Caco-2 (cell line): Measurements from ENCODE around the gene NPAS3. TPM values are rescaled to one million over a fixed set of nuclear protein-coding genes. Genes with fewer than 3 reads are reported as not detected.

Source experiments
- BruUV-seq: library from RNA; stranded (reverse); fragments of 400-500 nt; replicated peaks from 2 replicates; lab custom pipeline; 2021; lab: Mats Ljungman, UMichigan
- CTCF ChIA-PET: fragments of 300-600 bp; sonication (Branson Sonifier 250); formaldehyde crosslinking; loops from one replicate; lab custom pipeline; 2022; ENCODE audit warnings: antibody characterized with exemption; lab: Charles Lee
- POLR2A ChIA-PET: fragments of 300-600 bp; sonication (Branson Sonifier 250); formaldehyde crosslinking; loops from one replicate; lab custom pipeline; 2022; ENCODE audit warnings: antibody characterized with exemption; lab: Charles Lee
- DNase-seq, 2 experiments: peaks; one replicate each; pipeline versions ENCODE4 v3.0.0 to v3.0.0-alpha.2; 2020 to 2022
- H3K27me3 ChIP-seq: replicated peaks from 2 replicates; pipeline ENCODE4 v1.6.0; 2011; ENCODE audit warnings: low read length; ENCODE audit not compliant: control insufficient read depth, insufficient read depth
- H3K36me3 ChIP-seq: 2 replicates; pipeline ENCODE4 v1.5.1; 2011; ENCODE audit warnings: low read length; ENCODE audit not compliant: control insufficient read depth, insufficient read depth
- H3K4me1 ChIP-seq: fragments of 250-450 bp; sonication (Bioruptor Pico); 2 replicates; pipeline ENCODE4 v1.5.1; 2020; ENCODE audit warnings: mild to moderate bottlenecking
- H3K4me3 ChIP-seq: 2 replicates; pipeline ENCODE4 v1.5.1; 2011; ENCODE audit warnings: low read depth, mild to moderate bottlenecking, control low read depth, low read length
- H3K9me3 ChIP-seq: fragments of 250-450 bp; sonication (Bioruptor Pico); 2 replicates; pipeline ENCODE4 v1.5.1; 2020; ENCODE audit warnings: mild to moderate bottlenecking, moderate library complexity
- H3K27ac Mint-ChIP-seq: one replicate; pipeline ENCODE4 v1.8.0; 2022; ENCODE audit warnings: mixed read lengths; ENCODE audit not compliant: unreplicated experiment
- H3K27me3 Mint-ChIP-seq: one replicate; pipeline ENCODE4 v1.8.0; 2022; ENCODE audit warnings: mixed read lengths; ENCODE audit not compliant: insufficient read depth, unreplicated experiment
- H3K36me3 Mint-ChIP-seq: one replicate; pipeline ENCODE4 v1.8.0; 2022; ENCODE audit warnings: mild to moderate bottlenecking, mixed read lengths; ENCODE audit not compliant: insufficient read depth, unreplicated experiment
- H3K4me1 Mint-ChIP-seq: one replicate; pipeline ENCODE4 v1.8.0; 2022; ENCODE audit warnings: low read depth, mixed read lengths; ENCODE audit not compliant: unreplicated experiment
- H3K4me3 Mint-ChIP-seq: one replicate; pipeline ENCODE4 v1.8.0; 2022; ENCODE audit warnings: mild to moderate bottlenecking, moderate library complexity, mixed read lengths; ENCODE audit not compliant: unreplicated experiment
- H3K9me3 Mint-ChIP-seq: one replicate; pipeline ENCODE4 v1.8.0; 2022; ENCODE audit warnings: mixed read lengths; ENCODE audit not compliant: unreplicated experiment
- intact Hi-C: fragments of 100-400 bp; cut with micrococcal nuclease; formaldehyde crosslinking; loops from one replicate; pipeline ENCODE4 v1.10.0; 2022; ENCODE audit not compliant: unreplicated experiment
- total RNA-seq: library from RNA; stranded (reverse); gene quantifications from 2 replicates; pipeline ENCODE4 v1.2.3, GENCODE V29; 2022
- TF ChIP-seq, protein P1 (sequence below), 2 experiments: fragments of 200-600 bp in 1 of 2; IDR thresholded peaks; 1 replicate in 1 of 2; 2 replicates in 1 of 2; pipeline versions ENCODE4 v1.5.1 to v1.8.0; 2011 to 2022; ENCODE audit warnings: antibody characterized with exemption in 1 of 2, control low read depth in 1 of 2, inconsistent platforms in 1 of 2, low read depth in 1 of 2, low read length in 1 of 2, mild to moderate bottlenecking in 1 of 2, moderate library complexity in 1 of 2; ENCODE audit not compliant: insufficient read depth in 1 of 2, severe bottlenecking in 1 of 2, unreplicated experiment in 1 of 2

Gene NPAS3
- total RNA-seq, 1 experiment from 2014 or later, result not detected

DNA sequence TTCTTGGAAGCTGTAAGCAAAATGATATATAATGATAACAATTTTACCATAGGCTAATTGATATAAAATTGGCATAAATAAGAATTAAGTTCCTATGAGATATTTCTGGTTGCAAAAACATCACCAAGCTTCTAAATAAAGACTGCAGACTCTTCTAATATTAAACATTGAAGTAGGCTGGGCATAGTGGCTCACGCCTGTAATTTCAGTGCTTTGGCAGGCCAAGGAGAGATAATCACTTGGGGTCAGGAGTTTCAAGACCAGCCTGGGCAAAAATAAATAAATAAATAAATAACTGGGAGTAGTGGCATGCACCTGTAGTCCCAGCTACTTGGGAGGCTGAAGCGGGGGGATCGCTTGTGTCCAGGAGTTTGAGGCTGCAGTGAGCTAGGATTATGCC, 71.8 kb downstream of the NPAS3 start:
- Mint-ChIP-seq H3K27ac (no peak overlapping the region), H3K36me3 (no peaks in the 10 kb centered on the region), H3K4me3 (no peak overlapping the region), H3K4me1 (no peaks in the 10 kb centered on the region), H3K9me3 (no peaks in the 10 kb centered on the region), H3K27me3 (peaks cover 11% of the 10 kb centered on the region)
- TF ChIP-seq, protein P1, sequence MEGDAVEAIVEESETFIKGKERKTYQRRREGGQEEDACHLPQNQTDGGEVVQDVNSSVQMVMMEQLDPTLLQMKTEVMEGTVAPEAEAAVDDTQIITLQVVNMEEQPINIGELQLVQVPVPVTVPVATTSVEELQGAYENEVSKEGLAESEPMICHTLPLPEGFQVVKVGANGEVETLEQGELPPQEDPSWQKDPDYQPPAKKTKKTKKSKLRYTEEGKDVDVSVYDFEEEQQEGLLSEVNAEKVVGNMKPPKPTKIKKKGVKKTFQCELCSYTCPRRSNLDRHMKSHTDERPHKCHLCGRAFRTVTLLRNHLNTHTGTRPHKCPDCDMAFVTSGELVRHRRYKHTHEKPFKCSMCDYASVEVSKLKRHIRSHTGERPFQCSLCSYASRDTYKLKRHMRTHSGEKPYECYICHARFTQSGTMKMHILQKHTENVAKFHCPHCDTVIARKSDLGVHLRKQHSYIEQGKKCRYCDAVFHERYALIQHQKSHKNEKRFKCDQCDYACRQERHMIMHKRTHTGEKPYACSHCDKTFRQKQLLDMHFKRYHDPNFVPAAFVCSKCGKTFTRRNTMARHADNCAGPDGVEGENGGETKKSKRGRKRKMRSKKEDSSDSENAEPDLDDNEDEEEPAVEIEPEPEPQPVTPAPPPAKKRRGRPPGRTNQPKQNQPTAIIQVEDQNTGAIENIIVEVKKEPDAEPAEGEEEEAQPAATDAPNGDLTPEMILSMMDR (IDR thresholded peaks at IDR 0.05; ENCODE audit: insufficient read depth in 1 of 2, low read depth in 1 of 2, low read length in 1 of 2, severe bottlenecking in 1 of 2, unreplicated experiment in 1 of 2), result no peak
- intact Hi-C loops, result no loop called here
- ChIA-PET POLR2A (no interaction called here), CTCF (interaction anchor here (0.7 kb wide), 1 partner anchor 121 kb away, joined by 3 read pairs; no protein-coding TSS in a partner anchor)
- no peak for DNase-seq
- no peaks in the 10 kb centered on the region for H3K4me1 ChIP-seq
- no TSS peak for BruUV-seq
- H3K4me3 ChIP-seq, result no peak overlapping the region
- no peaks in the 10 kb centered on the region for H3K27me3 ChIP-seq
- no peaks in the 10 kb centered on the region for H3K9me3 ChIP-seq
- H3K36me3 ChIP-seq, result no peaks in the 10 kb centered on the region

DNA sequence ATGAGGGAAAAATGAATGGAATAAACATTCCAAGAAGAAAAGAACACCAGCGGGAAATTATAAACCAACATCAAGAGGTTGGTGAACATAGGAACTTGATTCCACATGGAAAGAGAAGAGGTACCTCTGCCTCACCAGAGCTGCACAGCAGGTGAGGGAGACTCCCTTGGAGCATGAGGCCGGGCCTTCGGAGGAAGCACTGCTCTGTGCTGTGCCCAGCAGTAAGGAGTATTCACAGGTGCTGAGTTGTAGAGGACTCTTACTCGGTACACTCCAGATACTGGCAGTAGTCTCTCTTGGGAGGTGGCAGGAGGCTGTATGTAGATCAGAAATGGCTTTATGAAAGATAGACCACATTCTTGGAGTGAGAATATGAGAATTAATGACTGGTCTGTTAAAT, 76.0 kb downstream of the NPAS3 start:
- Mint-ChIP-seq H3K27ac (no peak overlapping the region), H3K27me3 (peaks cover 10% of the 10 kb centered on the region), H3K9me3 (no peaks in the 10 kb centered on the region), H3K4me3 (no peak overlapping the region), H3K36me3 (no peaks in the 10 kb centered on the region), H3K4me1 (no peaks in the 10 kb centered on the region)
- no peak for DNase-seq
- CTCF ChIA-PET, result no interaction called here
- Histone ChIP-seq H3K9me3 (no peaks in the 10 kb centered on the region), H3K27me3 (no peaks in the 10 kb centered on the region), H3K4me1 (no peaks in the 10 kb centered on the region), H3K36me3 (no peaks in the 10 kb centered on the region), H3K4me3 (no peak overlapping the region)
- no TSS peak for BruUV-seq
- intact Hi-C loops, result no loop called here
- TF ChIP-seq, protein P1 (IDR thresholded peaks at IDR 0.05; ENCODE audit: insufficient read depth in 1 of 2, low read depth in 1 of 2, low read length in 1 of 2, severe bottlenecking in 1 of 2, unreplicated experiment in 1 of 2), result no peak
- POLR2A ChIA-PET, result no interaction called here

DNA sequence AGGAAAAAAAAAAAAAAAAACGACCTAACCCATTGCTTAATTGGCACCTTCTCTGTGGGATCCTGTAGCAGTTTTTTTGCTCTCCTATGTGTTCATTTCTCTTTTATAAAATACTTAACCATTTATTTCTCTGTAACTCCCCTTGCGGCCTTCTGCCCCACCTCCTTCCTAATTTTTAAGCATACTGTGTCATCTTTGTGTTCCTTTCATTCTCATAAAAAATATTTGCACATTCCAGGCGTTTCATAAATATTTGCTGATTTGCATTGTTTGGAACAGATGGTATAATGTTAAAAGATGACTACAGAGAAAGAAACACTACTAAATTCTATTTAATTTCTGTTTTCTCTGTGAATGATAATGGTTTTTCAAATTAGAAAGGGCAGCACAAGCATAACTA, 77.9 kb downstream of the NPAS3 start:
- BruUV-seq, result no TSS peak
- H3K27me3 ChIP-seq, result no peaks in the 10 kb centered on the region
- no peaks in the 10 kb centered on the region for H3K4me1 ChIP-seq
- no peak overlapping the region for H3K4me3 ChIP-seq
- Mint-ChIP-seq H3K27me3 (peaks cover 10% of the 10 kb centered on the region), H3K27ac (no peak overlapping the region), H3K9me3 (no peaks in the 10 kb centered on the region), H3K4me1 (no peaks in the 10 kb centered on the region), H3K4me3 (no peak overlapping the region), H3K36me3 (no peaks in the 10 kb centered on the region)
- H3K9me3 ChIP-seq, result no peaks in the 10 kb centered on the region
- intact Hi-C loops, result no loop called here
- H3K36me3 ChIP-seq, result no peaks in the 10 kb centered on the region
- TF ChIP-seq, protein P1 (IDR thresholded peaks at IDR 0.05; ENCODE audit: insufficient read depth in 1 of 2, low read depth in 1 of 2, low read length in 1 of 2, severe bottlenecking in 1 of 2, unreplicated experiment in 1 of 2), result no peak
- ChIA-PET CTCF (no interaction called here), POLR2A (no interaction called here)
- DNase-seq, result no peak
